ENCODE measurements around the gene AVEN. TPM values are rescaled to one million over a fixed set of nuclear protein-coding genes. Genes with fewer than 3 reads are reported as not detected.

Gene AVEN
- total and polyA plus RNA-seq, 3 donors from 2014 or later = 23.4 to 35.1 (median 25.4) TPM

- Histone ChIP-seq H3K27me3 (no peaks in the 10 kb centered on the region), H3K36me3 (ENCODE audit: low read depth, missing control alignments) (no peaks in the 10 kb centered on the region), H3K9me3 (no peaks in the 10 kb centered on the region), H3K27ac (no peak overlapping the region), H3K4me1 (peaks cover 4% of the 10 kb centered on the region), H3K4me3 (no peak overlapping the region)
- TF ChIP-seq POLR2A (IDR thresholded peaks at IDR 0.05) (no peak), CTCF (IDR thresholded peaks at IDR 0.05) (no peak)
- 63 to 75% methylated on average over 2 of the region's 2 CpGs for WGBS, 2 donors
- DNase-seq = no peak
- intact Hi-C loops (cut with DNase I; ENCODE audit: low total_unique reads) = no loop called here
These were observed 4.8 kb upstream of the AVEN start for GRCh38 chr15:34043813-34044212.

- Histone ChIP-seq H3K27me3 (no peaks in the 10 kb centered on the region), H3K36me3 (ENCODE audit: low read depth, missing control alignments) (no peaks in the 10 kb centered on the region), H3K4me1 (peaks cover 4% of the 10 kb centered on the region), H3K4me3 (no peak overlapping the region), H3K9me3 (no peaks in the 10 kb centered on the region), H3K27ac (no peak overlapping the region)
- intact Hi-C loops (cut with DNase I; ENCODE audit: low total_unique reads) = no loop called here
- 83 to 95% methylated on average over 1 of the region's 1 CpG for WGBS, 2 donors
- DNase-seq = no peak
- TF ChIP-seq CTCF (IDR thresholded peaks at IDR 0.05) (no peak), POLR2A (IDR thresholded peaks at IDR 0.05) (no peak)
These were observed 4.4 kb upstream of the AVEN start for GRCh38 chr15:34043391-34043790.

GRCh38 chr15:34039790-34040113 lies 748 bp upstream of the AVEN start:
- TF ChIP-seq CTCF (IDR thresholded peaks at IDR 0.05) (no peak), POLR2A (IDR thresholded peaks at IDR 0.05) (no peak)
- no peak for DNase-seq
- intact Hi-C loops (cut with DNase I; ENCODE audit: low total_unique reads) = no loop called here
- Histone ChIP-seq H3K4me1 (peaks cover 4% of the 10 kb centered on the region), H3K9me3 (no peaks in the 10 kb centered on the region), H3K4me3 (peak overlapping the region in 1 of 2 donors; percentile 83), H3K27me3 (no peaks in the 10 kb centered on the region), H3K36me3 (ENCODE audit: low read depth, missing control alignments) (no peaks in the 10 kb centered on the region), H3K27ac (peak overlapping the region in 1 of 2 donors; percentile 98)
- WGBS, 2 donors = 30 to 41% methylated on average over 1 of the region's 1 CpG

GRCh38 chr15:34038023-34038870 lies 757 bp downstream of the AVEN start:
- H3K4me3 ChIP-seq = peak overlapping the region; percentile 81 to 83
- H3K36me3 ChIP-seq (ENCODE audit: low read depth, missing control alignments) = no peaks in the 10 kb centered on the region
- peak overlapping the region; percentile 82 to 98 for H3K27ac ChIP-seq
- TF ChIP-seq POLR2A (IDR thresholded peaks at IDR 0.05) (no peak), CTCF (IDR thresholded peaks at IDR 0.05) (no peak)
- intact Hi-C loops (cut with DNase I; ENCODE audit: low total_unique reads) = no loop called here
- H3K27me3 ChIP-seq = no peaks in the 10 kb centered on the region
- H3K9me3 ChIP-seq = no peaks in the 10 kb centered on the region
- peak; percentile 89 for DNase-seq
- H3K4me1 ChIP-seq = peaks cover 4% of the 10 kb centered on the region
- 0 to 1% methylated on average over 20 to 66 of the region's 70 CpGs for WGBS, 2 donors
